Gastrocnemius medialis (tissue), 4 donors: ENCODE data around the gene TNRC6A. TPM values are rescaled to one million over a fixed set of nuclear protein-coding genes. Genes with fewer than 3 reads are reported as not detected.
"Not testable (repeated sequence)": the region's sequence is repeated elsewhere in the genome, so short reads cannot be mapped to it uniquely, and the experiment has no call there.

Source experiments
- ATAC-seq, 2 donors: fragments of 150-250 bp; one replicate each; pipeline ENCODE4 v1.9.1; 2016
- DNase-seq, 2 donors: peaks; one replicate each; pipeline ENCODE4 v3.0.0-alpha.2; 2019
- H3K27ac ChIP-seq, 4 donors: fragments of 200-600 bp; sonication (generic); 1 replicate in 1 of 4; 2 replicates in 3 of 4; pipeline ENCODE4 v1.5.1; 2016 to 2018; ENCODE audit warnings: mild to moderate bottlenecking in 2 of 4, moderate library complexity in 1 of 4
- H3K27me3 ChIP-seq, 3 donors: fragments of 200-600 bp; sonication (generic) in 2 of 3; 1 replicate in 1 of 3; 2 replicates in 2 of 3; pipeline versions ENCODE4 v1.5.1 to v1.6.0; 2016 to 2019; ENCODE audit warnings: mild to moderate bottlenecking in 1 of 3, moderate library complexity in 1 of 3
- H3K36me3 ChIP-seq, 2 donors: fragments of 200-600 bp; sonication (generic) in 1 of 2; one replicate each; pipeline ENCODE4 v1.5.1; 2017 to 2018
- H3K4me1 ChIP-seq, 2 donors: fragments of 200-600 bp; sonication (generic) in 1 of 2; one replicate each; pipeline ENCODE4 v1.5.1; 2016 to 2017; ENCODE audit warnings: mild to moderate bottlenecking in 2 of 2
- H3K4me3 ChIP-seq, 4 donors: fragments of 200-600 bp; sonication (generic) in 3 of 4; 1 replicate in 1 of 4; 2 replicates in 3 of 4; pipeline ENCODE4 v1.5.1; 2016 to 2019; ENCODE audit warnings: mild to moderate bottlenecking in 2 of 4
- H3K9me3 ChIP-seq, 3 donors: fragments of 200-600 bp; sonication (generic) in 2 of 3; 1 replicate in 1 of 3; 2 replicates in 2 of 3; pipeline ENCODE4 v1.5.1; 2016 to 2019
- CTCF ChIP-seq, 5 experiments: fragments of 450-650 bp in 3 of 5; fragments of 200-600 bp in 2 of 5; sonication (generic) in 2 of 5; IDR thresholded peaks in 4 of 5; conservative IDR thresholded peaks in 1 of 5; 1 replicate in 4 of 5; 2 replicates in 1 of 5; pipeline ENCODE4 v1.5.1; 2016 to 2019; ENCODE audit warnings: antibody characterized with exemption in 5 of 5, mild to moderate bottlenecking in 3 of 5, moderate library complexity in 3 of 5
- POLR2A ChIP-seq, 2 donors: fragments of 450-650 bp; IDR thresholded peaks; one replicate each; pipeline ENCODE4 v1.6.1; 2017; ENCODE audit warnings: antibody characterized with exemption in 2 of 2, mild to moderate bottlenecking in 2 of 2, moderate library complexity in 2 of 2
- in situ Hi-C, 4 donors: fragments of 200-750 bp; cut with MboI; loops; one replicate each; pipeline versions ENCODE4 v1.15.0 to v1.8.0; 2017; ENCODE audit warnings: low sequenced_read_pairs in 4 of 4
- intact Hi-C: fragments of 100-400 bp; cut with DNase I; formaldehyde crosslinking; loops from one replicate; pipeline ENCODE4 v1.15.1; 2023; ENCODE audit warnings: low total_unique reads
- total RNA-seq, 4 donors: library from RNA; depleted of rRNA; stranded (reverse); fragments of >200 nt; gene quantifications; one replicate each; pipeline versions ENCODE4 v1.1.0 to v1.2.3, GENCODE V29; 2016

Gene TNRC6A
- total RNA-seq, 4 donors from 2014 or later, result 16.9 to 26.0 (median 23.1) TPM

- ATAC-seq (peak; percentile 61 to 77), DNase-seq (peak in 1 of 2 donors; percentile 54)
- Histone ChIP-seq H3K9me3 (no peaks in the 10 kb centered on the region), H3K27ac (peak overlapping the region; percentile 83 to 90 (median 86)), H3K36me3 (no peaks in the 10 kb centered on the region), H3K4me3 (peak overlapping the region in 1 of 4 donors; percentile 15), H3K4me1 (peaks cover 95 to 100% of the 10 kb centered on the region in 2 donors), H3K27me3 (no peaks in the 10 kb centered on the region)
- TF ChIP-seq CTCF (IDR thresholded peaks at IDR 0.05 in 4 of 5, conservative IDR thresholded peaks at IDR 0.05 in 1 of 5), result no peak
- TF ChIP-seq POLR2A (IDR thresholded peaks at IDR 0.05), result peak in 1 of 2 donors; percentile 35
- in situ Hi-C loops (no loop called here), intact Hi-C loops (loop anchor here (2.0 to 10.0 kb wide), 2 partner anchors 17 to 237 kb away; no protein-coding TSS in a partner anchor)
Measured at GRCh38 chr16:24747441-24747840, 18.0 kb downstream of the TNRC6A start.

DNA sequence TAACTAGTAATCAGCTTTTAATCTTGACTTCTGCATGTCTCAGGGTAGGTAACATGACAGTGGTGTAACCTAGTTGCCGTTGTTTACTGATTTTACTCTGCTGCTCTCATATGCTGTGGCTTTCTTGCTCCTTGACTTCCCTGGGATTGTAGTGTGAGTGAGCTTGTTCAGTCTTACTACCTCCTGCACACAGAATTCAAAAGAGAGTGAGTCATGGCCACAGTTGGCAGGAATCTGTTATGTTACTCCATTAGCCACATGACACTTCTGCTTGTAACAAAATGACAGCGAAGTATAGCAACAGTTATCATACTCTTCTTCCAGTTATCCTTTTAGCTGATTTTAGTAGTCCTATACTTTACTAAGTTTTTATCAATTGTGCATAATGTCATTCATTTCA, 18.8 kb downstream of the TNRC6A start:
- in situ Hi-C loops, result no loop called here
- peak overlapping the region in 1 of 4 donors; percentile 13 for H3K4me3 ChIP-seq
- no peaks in the 10 kb centered on the region for H3K9me3 ChIP-seq
- no peaks in the 10 kb centered on the region for H3K36me3 ChIP-seq
- no peaks in the 10 kb centered on the region for H3K27me3 ChIP-seq
- H3K27ac ChIP-seq, result peak overlapping the region; percentile 83 to 90 (median 86)
- DNase-seq, result peak; percentile 83 to 87
- peak; percentile 93 to 99 for ATAC-seq
- intact Hi-C loops, result loop anchor here (10.0 kb wide), 1 partner anchor 237 kb away; no protein-coding TSS in a partner anchor
- TF ChIP-seq CTCF (IDR thresholded peaks at IDR 0.05 in 4 of 5, conservative IDR thresholded peaks at IDR 0.05 in 1 of 5), result no peak
- TF ChIP-seq POLR2A (IDR thresholded peaks at IDR 0.05), result peak; percentile 28 to 71
- peaks cover 95 to 100% of the 10 kb centered on the region in 2 donors for H3K4me1 ChIP-seq

DNA sequence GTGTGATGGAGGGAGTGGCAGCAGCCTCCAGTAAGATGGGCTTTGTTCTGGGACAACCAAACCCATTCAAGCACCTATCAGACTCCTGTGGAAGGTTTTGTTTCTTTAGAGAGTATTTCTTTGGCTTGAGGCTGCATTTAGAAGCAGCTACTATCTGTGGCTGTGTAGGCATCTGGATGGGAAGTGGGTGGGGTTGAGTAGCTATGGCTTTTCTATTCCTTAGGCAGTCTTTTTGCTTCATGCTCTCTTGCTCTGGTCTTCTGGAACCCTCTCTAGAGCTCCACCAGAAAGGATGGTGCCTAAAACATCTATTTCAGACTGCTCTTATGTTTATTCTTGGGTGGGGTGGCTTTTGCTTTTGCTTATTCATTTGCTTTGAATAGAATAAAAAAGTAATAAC, 19.9 kb downstream of the TNRC6A start:
- in situ Hi-C loops (no loop called here), intact Hi-C loops (loop anchor here (10.0 kb wide), 1 partner anchor 235 kb away; no protein-coding TSS in a partner anchor)
- ATAC-seq, result no peak
- TF ChIP-seq POLR2A (IDR thresholded peaks at IDR 0.05) (no peak), CTCF (IDR thresholded peaks at IDR 0.05 in 4 of 5, conservative IDR thresholded peaks at IDR 0.05 in 1 of 5) (no peak)
- peak overlapping the region; percentile 83 to 90 (median 86) for H3K27ac ChIP-seq
- no peak for DNase-seq
- H3K36me3 ChIP-seq, result no peaks in the 10 kb centered on the region
- no peaks in the 10 kb centered on the region for H3K9me3 ChIP-seq
- H3K4me1 ChIP-seq, result peaks cover 97 to 100% of the 10 kb centered on the region in 2 donors
- no peaks in the 10 kb centered on the region for H3K27me3 ChIP-seq
- H3K4me3 ChIP-seq, result no peak overlapping the region

DNA sequence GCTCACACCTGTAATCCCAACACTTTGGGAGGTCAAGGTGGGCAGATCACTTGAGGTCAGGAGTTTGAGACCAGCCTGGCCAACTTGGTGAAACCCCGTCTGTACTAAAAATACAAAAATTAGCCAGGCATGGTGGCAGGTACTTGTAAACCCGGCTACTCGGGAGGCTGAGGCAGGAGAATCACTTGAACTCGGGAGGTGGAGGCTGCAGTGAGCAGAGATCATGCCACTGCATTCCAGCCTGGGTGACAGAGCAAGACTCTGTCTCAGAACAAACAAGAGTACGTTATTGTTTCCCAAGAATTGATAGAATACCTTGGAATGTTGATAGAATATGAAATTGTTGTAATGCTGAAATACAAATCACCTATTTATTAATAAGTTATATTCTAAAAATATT, 20.4 kb downstream of the TNRC6A start:
- H3K4me1 ChIP-seq, result peaks cover 97 to 100% of the 10 kb centered on the region in 2 donors
- ATAC-seq, result not testable (repeated sequence)

DNA sequence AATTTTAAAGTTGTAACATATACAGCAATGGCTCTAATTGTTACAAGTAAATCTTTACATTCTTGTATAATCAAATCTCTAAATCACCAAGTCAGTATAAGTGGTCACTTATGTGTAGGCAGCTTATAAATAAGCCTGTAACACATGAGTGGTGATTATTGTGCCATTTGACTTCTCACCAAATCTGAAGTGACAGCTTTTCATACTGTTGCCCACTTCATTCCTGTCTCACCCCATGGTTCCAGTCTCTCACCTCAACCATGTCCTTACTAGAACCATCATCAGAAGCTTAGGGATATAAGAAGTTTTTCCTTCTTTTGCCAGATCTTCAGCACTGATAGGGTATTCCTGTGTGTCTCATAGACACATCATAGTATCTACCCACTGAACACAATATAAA, 23.5 kb downstream of the TNRC6A start:
- no peak for ATAC-seq

More for the DNA sequence above, 20.4 kb downstream of the TNRC6A start:
- H3K27me3 ChIP-seq, H3K9me3 ChIP-seq, DNase-seq, H3K36me3 ChIP-seq, H3K4me3 ChIP-seq, in situ Hi-C loops: not testable (repeated sequence)
- H3K27ac ChIP-seq, result peak overlapping the region; percentile 83 to 90 (median 86)
- intact Hi-C loops, result loop anchor here (10.0 kb wide), 1 partner anchor 235 kb away; no protein-coding TSS in a partner anchor

More for the DNA sequence above, 23.5 kb downstream of the TNRC6A start:
- in situ Hi-C loops (no loop called here), intact Hi-C loops (no loop called here)
- no peaks in the 10 kb centered on the region for H3K9me3 ChIP-seq
- H3K36me3 ChIP-seq, result no peaks in the 10 kb centered on the region
- H3K4me1 ChIP-seq, result peaks cover 81 to 84% of the 10 kb centered on the region in 2 donors
- peak overlapping the region; percentile 22 to 90 (median 84) for H3K27ac ChIP-seq
- DNase-seq, result no peak
- no peaks in the 10 kb centered on the region for H3K27me3 ChIP-seq
- H3K4me3 ChIP-seq, result no peak overlapping the region
- no peak for TF ChIP-seq CTCF (IDR thresholded peaks at IDR 0.05 in 4 of 5, conservative IDR thresholded peaks at IDR 0.05 in 1 of 5)
- TF ChIP-seq POLR2A (IDR thresholded peaks at IDR 0.05), result no peak
